HG02870 (cell line): Measurements from ENCODE around the gene BLVRB.
A peak's percentile ranks its signal among the peaks of the same experiment; 100 is the strongest.
"Not testable (repeated sequence)": the region's sequence is repeated elsewhere in the genome, so short reads cannot be mapped to it uniquely, and the experiment has no call there.

Experiments
- ATAC-seq: cut with Tn5 transposase; IDR thresholded peaks from one replicate; pipeline ENCODE4 v1.9.1; 2021; ENCODE audit warnings: mild to moderate bottlenecking, moderate library complexity; ENCODE audit not compliant: unreplicated experiment

BLVRB gene

DNA sequence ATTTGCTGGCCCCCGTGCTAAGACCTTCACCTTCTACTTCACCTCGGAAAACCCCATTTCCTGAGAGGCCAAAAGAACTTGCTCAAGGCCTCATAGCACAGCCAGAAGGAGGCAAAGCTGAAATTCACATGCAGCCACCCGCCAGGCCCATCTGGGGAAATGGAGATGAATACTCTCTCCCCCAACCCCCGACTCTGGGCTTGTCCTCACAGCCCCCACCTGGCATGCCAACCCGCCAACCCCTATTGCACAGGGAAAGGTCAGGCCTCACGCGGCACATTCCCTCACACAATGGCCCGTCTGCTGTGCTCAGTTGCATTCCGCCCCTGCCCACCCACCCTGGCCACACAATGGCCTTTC is 55.5 kb downstream of the BLVRB start:
- no peak for ATAC-seq

GRCh38 chr19:40408598-40408925 is 57.0 kb downstream of the BLVRB start:
- not testable (repeated sequence) for ATAC-seq

- no peak for ATAC-seq
Observed at GRCh38 chr19:40407714-40408597, 57.6 kb downstream of the BLVRB start.

DNA sequence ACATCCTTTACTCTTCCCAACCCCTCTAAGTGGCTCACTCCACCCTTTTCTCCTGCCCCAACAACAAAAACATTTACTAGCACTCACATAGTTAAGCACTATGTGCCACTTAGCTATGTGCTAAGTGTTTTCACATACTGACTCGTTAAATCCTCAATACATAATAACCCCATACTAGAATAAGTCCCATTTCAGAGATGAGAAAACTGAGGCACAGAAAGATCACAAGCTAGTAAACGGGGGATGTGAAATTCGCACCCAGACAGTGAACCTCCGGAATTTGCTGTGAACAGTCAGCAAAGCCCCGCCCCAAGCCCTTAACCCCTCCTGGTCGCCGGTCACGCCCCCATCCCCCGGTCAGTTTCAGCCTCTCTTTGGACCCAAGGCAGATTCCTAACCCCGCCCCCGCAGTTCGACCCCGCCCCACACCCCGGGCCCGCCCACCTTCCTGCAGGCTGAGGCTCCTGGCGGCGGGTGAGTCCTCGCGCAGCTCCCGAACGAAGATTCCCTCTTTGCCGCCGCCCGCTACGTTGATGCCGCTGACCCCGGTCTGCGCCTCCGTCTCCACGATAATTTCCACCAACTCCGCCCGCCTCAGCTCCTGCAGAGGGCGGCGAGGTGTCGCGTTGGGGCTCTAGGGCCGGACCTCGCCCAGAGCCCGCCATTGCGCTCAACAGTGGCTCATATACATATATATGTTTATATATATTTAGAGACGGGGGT is 62.1 kb downstream of the BLVRB start:
- peak; percentile 58 for ATAC-seq

- no peak for ATAC-seq
Observed at GRCh38 chr19:40400559-40400958, 65.0 kb downstream of the BLVRB start.

GRCh38 chr19:40398417-40399131 is 67.0 kb downstream of the BLVRB start:
- ATAC-seq = no peak
